Measurements from ENCODE around the gene DNAJC4.

The DNAJC4 gene

DNA sequence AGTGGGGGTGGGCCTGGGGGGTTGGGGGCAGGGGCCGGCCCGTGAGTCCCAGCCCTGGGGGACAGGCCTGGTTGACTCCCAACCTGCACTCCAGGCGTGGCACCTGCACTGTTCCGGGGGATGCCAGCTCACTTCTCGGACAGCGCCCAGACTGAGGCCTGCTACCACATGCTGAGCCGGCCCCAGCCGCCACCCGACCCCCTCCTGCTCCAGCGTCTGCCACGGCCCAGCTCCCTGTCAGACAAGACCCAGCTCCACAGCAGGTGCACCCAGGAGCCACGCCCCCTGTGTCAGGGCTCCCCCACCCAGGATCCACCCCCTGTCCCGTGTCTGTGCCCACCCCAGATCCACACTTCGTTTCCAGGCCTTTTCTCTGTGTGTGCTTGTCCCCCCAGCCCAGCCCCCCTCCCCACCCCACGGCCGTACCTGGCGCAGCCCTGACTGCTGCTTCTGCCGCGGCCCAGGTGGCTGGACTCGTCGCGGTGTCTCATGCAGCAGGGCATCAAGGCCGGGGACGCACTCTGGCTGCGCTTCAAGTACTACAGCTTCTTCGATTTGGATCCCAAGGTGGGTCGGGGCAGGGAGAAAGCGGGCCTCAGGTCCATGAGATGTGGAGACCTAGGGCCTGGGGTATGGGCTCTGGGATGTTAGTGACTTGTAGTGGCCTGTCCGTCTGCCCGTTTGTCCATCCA, 19.0 kb upstream of the DNAJC4 start:
- no peak for TF ChIP-seq REST (IDR thresholded peaks at IDR 0.05; ENCODE audit: low read depth)
- no peak for TF ChIP-seq FOXM1 (IDR thresholded peaks at IDR 0.05; ENCODE audit: borderline replicate concordance, low read depth)

DNA sequence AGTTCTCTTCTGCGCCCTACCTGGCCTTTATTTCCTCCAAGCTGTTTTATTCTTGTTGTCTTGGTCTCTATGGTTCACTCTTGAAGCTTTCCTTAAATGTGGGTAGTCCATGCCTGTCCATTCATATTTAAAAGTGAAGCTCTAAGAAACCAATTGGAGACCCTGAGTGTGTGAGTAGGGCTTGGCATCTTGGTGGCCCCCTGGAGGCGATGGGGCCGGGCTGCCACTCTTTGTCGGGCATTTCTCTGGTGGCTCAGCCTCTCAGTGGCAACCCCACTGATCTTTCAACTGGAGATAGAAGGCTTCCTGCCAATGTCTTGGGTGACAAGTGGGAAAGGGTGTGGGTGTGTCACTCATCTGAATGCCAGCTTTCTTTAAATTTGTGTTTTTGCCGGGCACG, 13.5 kb upstream of the DNAJC4 start:
- TF ChIP-seq YY1 (IDR thresholded peaks at IDR 0.05; ENCODE audit: low read depth) (no peak), REST (IDR thresholded peaks at IDR 0.05; ENCODE audit: low read depth) (no peak), EP300 (IDR thresholded peaks at IDR 0.05; ENCODE audit: borderline replicate concordance) (no peak), TAF1 (IDR thresholded peaks at IDR 0.05; ENCODE audit: low read depth) (no peak), CEBPB (IDR thresholded peaks at IDR 0.05) (no peak), TEAD4 (IDR thresholded peaks at IDR 0.05) (no peak), TCF12 (IDR thresholded peaks at IDR 0.05; ENCODE audit: low read depth) (no peak), ZBTB7A (IDR thresholded peaks at IDR 0.05; ENCODE audit: low read depth) (no peak), RAD21 (IDR thresholded peaks at IDR 0.05; ENCODE audit: low read depth) (no peak), MAX (IDR thresholded peaks at IDR 0.05) (no peak), FOXM1 (IDR thresholded peaks at IDR 0.05; ENCODE audit: borderline replicate concordance, low read depth) (no peak), CREB1 (IDR thresholded peaks at IDR 0.05; ENCODE audit: low read depth) (no peak), NFIC (IDR thresholded peaks at IDR 0.05) (no peak), EGR1 (IDR thresholded peaks at IDR 0.05) (no peak)
- TF ChIP-seq, protein P1, sequence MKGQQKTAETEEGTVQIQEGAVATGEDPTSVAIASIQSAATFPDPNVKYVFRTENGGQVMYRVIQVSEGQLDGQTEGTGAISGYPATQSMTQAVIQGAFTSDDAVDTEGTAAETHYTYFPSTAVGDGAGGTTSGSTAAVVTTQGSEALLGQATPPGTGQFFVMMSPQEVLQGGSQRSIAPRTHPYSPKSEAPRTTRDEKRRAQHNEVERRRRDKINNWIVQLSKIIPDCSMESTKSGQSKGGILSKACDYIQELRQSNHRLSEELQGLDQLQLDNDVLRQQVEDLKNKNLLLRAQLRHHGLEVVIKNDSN (IDR thresholded peaks at IDR 0.05) = no peak

- TF ChIP-seq FOXM1 (IDR thresholded peaks at IDR 0.05; ENCODE audit: borderline replicate concordance, low read depth) = no peak
- TF ChIP-seq CEBPB (IDR thresholded peaks at IDR 0.05) = no peak
- TF ChIP-seq ZBTB7A (IDR thresholded peaks at IDR 0.05; ENCODE audit: low read depth) = no peak
- no peak for TF ChIP-seq MAX (IDR thresholded peaks at IDR 0.05)
- TF ChIP-seq TAF1 (IDR thresholded peaks at IDR 0.05; ENCODE audit: low read depth) = no peak
- no peak for TF ChIP-seq REST (IDR thresholded peaks at IDR 0.05; ENCODE audit: low read depth)
- no peak for TF ChIP-seq EGR1 (IDR thresholded peaks at IDR 0.05)
- TF ChIP-seq CREB1 (IDR thresholded peaks at IDR 0.05; ENCODE audit: low read depth) = no peak
- TF ChIP-seq, protein P1 (IDR thresholded peaks at IDR 0.05) = no peak
- no peak for TF ChIP-seq RAD21 (IDR thresholded peaks at IDR 0.05; ENCODE audit: low read depth)
- TF ChIP-seq NFIC (IDR thresholded peaks at IDR 0.05) = no peak
Measured at GRCh38 chr11:64218628-64219353, 11.6 kb upstream of the DNAJC4 start.

GRCh38 chr11:64219354-64219684, 11.0 kb upstream of the DNAJC4 start:
- TF ChIP-seq EP300 (IDR thresholded peaks at IDR 0.05; ENCODE audit: borderline replicate concordance) = no peak
- no peak for TF ChIP-seq CEBPB (IDR thresholded peaks at IDR 0.05)
- TF ChIP-seq CREB1 (IDR thresholded peaks at IDR 0.05; ENCODE audit: low read depth) = no peak
- TF ChIP-seq TEAD4 (IDR thresholded peaks at IDR 0.05) = no peak
- no peak for TF ChIP-seq TCF12 (IDR thresholded peaks at IDR 0.05; ENCODE audit: low read depth)
- no peak for TF ChIP-seq MAX (IDR thresholded peaks at IDR 0.05)
- TF ChIP-seq, protein P1 (IDR thresholded peaks at IDR 0.05) = no peak
- no peak for TF ChIP-seq NFIC (IDR thresholded peaks at IDR 0.05)
- no peak for TF ChIP-seq ZBTB7A (IDR thresholded peaks at IDR 0.05; ENCODE audit: low read depth)
- no peak for TF ChIP-seq YY1 (IDR thresholded peaks at IDR 0.05; ENCODE audit: low read depth)
- no peak for TF ChIP-seq REST (IDR thresholded peaks at IDR 0.05; ENCODE audit: low read depth)
- no peak for TF ChIP-seq TAF1 (IDR thresholded peaks at IDR 0.05; ENCODE audit: low read depth)
- no peak for TF ChIP-seq RAD21 (IDR thresholded peaks at IDR 0.05; ENCODE audit: low read depth)
- no peak for TF ChIP-seq EGR1 (IDR thresholded peaks at IDR 0.05)
- no peak for TF ChIP-seq FOXM1 (IDR thresholded peaks at IDR 0.05; ENCODE audit: borderline replicate concordance, low read depth)

All from Ishikawa (cell line).